ENCODE measurements around the gene ARF3. TPM values are rescaled to one million over a fixed set of nuclear protein-coding genes. Genes with fewer than 3 reads are reported as not detected.
"Not testable (repeated sequence)": the region's sequence is repeated elsewhere in the genome, so short reads cannot be mapped to it uniquely, and the experiment has no call there.

ARF3 gene
- total and polyA plus RNA-seq, 9 donors, result 25.5 to 243 (median 100) TPM

DNA sequence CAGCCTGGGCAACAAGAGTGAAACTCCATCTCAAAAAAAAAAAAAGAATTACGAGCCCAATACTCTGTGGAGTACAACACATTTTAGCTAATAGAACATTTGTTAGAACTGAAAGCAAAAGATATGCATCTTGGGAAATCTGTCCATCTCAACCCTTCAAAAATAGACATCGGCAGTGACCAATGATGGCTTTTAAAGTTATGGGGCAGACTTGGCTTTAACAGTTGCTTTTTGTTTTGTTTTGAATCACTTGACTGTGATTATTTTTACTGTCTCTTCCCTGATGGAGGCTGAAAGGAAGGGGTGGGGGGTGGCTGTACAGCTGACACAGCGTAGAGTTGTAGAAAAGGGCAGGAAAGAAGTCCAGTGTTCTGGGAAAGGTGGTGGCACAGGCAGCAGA, 34.2 kb downstream of the ARF3 start:
- Histone ChIP-seq H3K9me3 (no peaks in the 10 kb centered on the region), H3K27ac (no peak overlapping the region), H3K4me3 (no peak overlapping the region), H3K4me1 (ENCODE audit: insufficient read depth) (peaks cover 4% of the 10 kb centered on the region), H3K36me3 (no peaks in the 10 kb centered on the region), H3K27me3 (no peaks in the 10 kb centered on the region)
- TF ChIP-seq, protein P1, sequence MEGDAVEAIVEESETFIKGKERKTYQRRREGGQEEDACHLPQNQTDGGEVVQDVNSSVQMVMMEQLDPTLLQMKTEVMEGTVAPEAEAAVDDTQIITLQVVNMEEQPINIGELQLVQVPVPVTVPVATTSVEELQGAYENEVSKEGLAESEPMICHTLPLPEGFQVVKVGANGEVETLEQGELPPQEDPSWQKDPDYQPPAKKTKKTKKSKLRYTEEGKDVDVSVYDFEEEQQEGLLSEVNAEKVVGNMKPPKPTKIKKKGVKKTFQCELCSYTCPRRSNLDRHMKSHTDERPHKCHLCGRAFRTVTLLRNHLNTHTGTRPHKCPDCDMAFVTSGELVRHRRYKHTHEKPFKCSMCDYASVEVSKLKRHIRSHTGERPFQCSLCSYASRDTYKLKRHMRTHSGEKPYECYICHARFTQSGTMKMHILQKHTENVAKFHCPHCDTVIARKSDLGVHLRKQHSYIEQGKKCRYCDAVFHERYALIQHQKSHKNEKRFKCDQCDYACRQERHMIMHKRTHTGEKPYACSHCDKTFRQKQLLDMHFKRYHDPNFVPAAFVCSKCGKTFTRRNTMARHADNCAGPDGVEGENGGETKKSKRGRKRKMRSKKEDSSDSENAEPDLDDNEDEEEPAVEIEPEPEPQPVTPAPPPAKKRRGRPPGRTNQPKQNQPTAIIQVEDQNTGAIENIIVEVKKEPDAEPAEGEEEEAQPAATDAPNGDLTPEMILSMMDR (IDR thresholded peaks at IDR 0.05), result no peak
- no peak for TF ChIP-seq POLR2A (IDR thresholded peaks at IDR 0.05)
- TF ChIP-seq EP300 (IDR thresholded peaks at IDR 0.05), result no peak
- WGBS, 3 donors, result 91 to 93% (median 92%) methylated on average over 3 of the region's 3 CpGs
- intact Hi-C loops (cut with DNase I), result loop anchor here in 1 of 4 donors (10.0 kb wide), 1 partner anchor 62 kb away; no protein-coding TSS in a partner anchor
- DNase-seq, result no peak

DNA sequence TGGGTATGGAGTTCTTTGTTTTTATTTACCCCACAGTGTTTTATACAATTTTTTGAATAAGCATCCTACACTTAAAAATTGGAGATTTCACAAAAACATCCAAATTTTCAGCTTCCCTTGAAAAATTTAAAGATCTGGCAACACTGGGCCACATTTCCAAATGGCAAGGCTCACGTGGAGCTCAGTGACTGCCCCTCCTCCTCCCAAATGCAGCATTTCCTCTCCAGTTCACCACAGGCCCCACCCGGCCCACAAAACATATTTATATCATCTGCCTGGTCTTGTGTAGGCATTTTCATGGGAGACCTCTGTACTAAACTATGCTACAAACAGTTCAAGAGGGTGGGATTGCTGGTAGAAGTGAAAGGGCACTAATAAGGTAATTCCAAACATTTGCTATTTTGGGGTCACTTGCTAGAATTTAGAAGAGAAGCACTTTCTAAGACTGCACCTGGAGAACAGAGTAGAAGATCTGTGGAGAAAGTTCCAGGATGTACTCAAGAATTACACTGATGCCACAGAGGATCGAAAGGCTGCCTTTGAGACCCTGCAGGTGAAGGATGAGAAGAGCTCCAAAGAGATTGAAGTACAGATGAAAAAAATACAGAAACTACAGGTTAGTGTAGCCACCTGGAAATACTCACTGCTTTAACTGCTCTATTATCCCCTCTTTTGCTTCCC, 39.3 kb downstream of the ARF3 start:
- Histone ChIP-seq H3K27ac (no peak overlapping the region), H3K36me3 (no peaks in the 10 kb centered on the region), H3K9me3 (no peaks in the 10 kb centered on the region), H3K4me3 (no peak overlapping the region), H3K4me1 (ENCODE audit: insufficient read depth) (no peaks in the 10 kb centered on the region), H3K27me3 (no peaks in the 10 kb centered on the region)
- TF ChIP-seq POLR2A (IDR thresholded peaks at IDR 0.05), result no peak
- TF ChIP-seq, protein P1 (IDR thresholded peaks at IDR 0.05), result no peak
- TF ChIP-seq EP300 (IDR thresholded peaks at IDR 0.05), result no peak
- no peak for DNase-seq
- WGBS, 3 donors, result 62 to 74% (median 63%) methylated on average over 3 of the region's 3 CpGs
- intact Hi-C loops (cut with DNase I), result no loop called here

DNA sequence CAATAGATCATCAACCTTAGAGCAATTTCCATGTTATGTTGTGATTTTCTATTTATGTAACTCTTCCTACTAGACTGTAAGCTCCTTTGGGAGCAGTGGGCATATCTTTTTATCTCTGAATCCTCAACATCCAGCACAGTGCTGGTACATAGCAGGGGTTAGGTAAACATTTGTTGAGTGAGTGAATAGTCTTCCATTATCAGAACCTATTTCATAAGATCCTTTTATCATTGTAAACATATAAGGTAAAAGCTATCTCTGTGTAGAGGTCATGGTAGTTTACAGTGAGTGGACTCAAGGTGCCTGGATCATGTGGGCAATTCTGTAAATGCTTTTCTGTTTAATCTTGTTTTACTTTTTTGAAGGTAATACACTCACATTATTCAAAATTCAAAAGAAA, 47.1 kb downstream of the ARF3 start:
- Histone ChIP-seq H3K36me3 (no peaks in the 10 kb centered on the region), H3K4me3 (no peak overlapping the region), H3K4me1 (ENCODE audit: insufficient read depth) (no peaks in the 10 kb centered on the region), H3K27ac (no peak overlapping the region), H3K9me3 (no peaks in the 10 kb centered on the region), H3K27me3 (no peaks in the 10 kb centered on the region)
- TF ChIP-seq, protein P1 (IDR thresholded peaks at IDR 0.05), result no peak
- no peak for TF ChIP-seq POLR2A (IDR thresholded peaks at IDR 0.05)
- no peak for TF ChIP-seq EP300 (IDR thresholded peaks at IDR 0.05)
- no peak for DNase-seq
- intact Hi-C loops (cut with DNase I), result no loop called here

DNA sequence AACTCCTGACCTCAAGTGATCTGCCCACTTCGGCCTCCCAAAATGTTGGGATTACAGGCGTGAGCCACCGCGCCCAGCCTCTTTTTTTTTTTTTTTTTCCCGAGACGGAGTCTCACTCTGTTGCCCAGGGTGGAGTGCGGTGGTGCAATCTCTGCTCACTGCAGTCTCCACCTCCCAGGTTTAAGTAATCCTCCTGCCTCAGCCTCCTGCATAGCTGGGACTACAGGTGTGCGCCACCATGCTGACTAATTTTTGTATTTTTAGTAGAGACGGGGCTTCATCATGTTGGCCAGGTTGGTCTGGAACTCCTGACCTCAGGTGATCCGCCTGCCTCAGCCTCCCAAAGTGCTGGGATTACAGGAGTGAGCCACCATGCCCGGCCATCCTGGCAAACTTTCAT, 47.6 kb downstream of the ARF3 start:
- 84 to 94% (median 86%) methylated on average over 11 of the region's 11 CpGs for WGBS, 3 donors
- not testable (repeated sequence) for H3K36me3 ChIP-seq

DNA sequence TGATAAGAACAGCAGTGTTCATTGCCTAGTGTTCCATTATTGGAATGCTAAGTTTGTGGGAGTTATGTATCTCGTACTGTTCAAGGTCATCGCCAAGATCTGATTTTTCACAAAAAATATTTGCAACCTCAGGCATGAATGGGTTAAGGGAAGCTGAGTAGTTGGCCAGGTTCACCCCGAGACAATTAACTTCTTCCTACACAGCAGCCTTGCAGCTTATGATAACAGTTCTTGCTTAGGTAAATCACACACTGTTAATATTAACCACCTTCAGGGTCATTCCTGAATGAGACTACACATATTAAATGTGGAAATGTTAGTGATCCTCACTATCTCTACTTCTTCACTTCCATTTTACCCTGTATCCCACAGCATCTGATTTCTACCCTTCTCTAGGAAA, 50.0 kb downstream of the ARF3 start:
- Histone ChIP-seq H3K4me3 (no peak overlapping the region), H3K9me3 (no peaks in the 10 kb centered on the region), H3K27me3 (no peaks in the 10 kb centered on the region), H3K36me3 (no peaks in the 10 kb centered on the region), H3K4me1 (ENCODE audit: insufficient read depth) (peaks cover 3% of the 10 kb centered on the region), H3K27ac (no peak overlapping the region)
- DNase-seq, result no peak
- intact Hi-C loops (cut with DNase I), result no loop called here
- no peak for TF ChIP-seq EP300 (IDR thresholded peaks at IDR 0.05)
- TF ChIP-seq, protein P1 (IDR thresholded peaks at IDR 0.05), result no peak
- TF ChIP-seq POLR2A (IDR thresholded peaks at IDR 0.05), result no peak
- WGBS, 3 donors, result 31 to 45% (median 40%) methylated on average over 3 of the region's 3 CpGs

More for the DNA sequence above, 47.6 kb downstream of the ARF3 start:
- H3K9me3 ChIP-seq; DNase-seq; H3K27me3 ChIP-seq; H3K4me3 ChIP-seq; H3K4me1 ChIP-seq (ENCODE audit: insufficient read depth); H3K27ac ChIP-seq; intact Hi-C loops (cut with DNase I): not testable (repeated sequence)

Data from ovary (tissue), 9 donors.